ENCODE data around the gene SNX9. TPM values are rescaled to one million over a fixed set of nuclear protein-coding genes. Genes with fewer than 3 reads are reported as not detected.
A peak's percentile ranks its signal among the peaks of the same experiment; 100 is the strongest.

The SNX9 gene
- total and polyA plus RNA-seq, 2 donors (not counting 1 experiment from before 2014, with no cell fraction given), result 10.0 to 50.7 TPM

- no peaks in the 10 kb centered on the region for H3K9me3 ChIP-seq (ENCODE audit: control extremely low read depth in 1 of 3, control insufficient read depth in 2 of 3, insufficient read depth in 1 of 3, low read length in 2 of 3)
- intact Hi-C loops (cut with micrococcal nuclease), result no loop called here
- DNase-seq (peak; percentile 85), ATAC-seq (ENCODE audit: low read depth) (peak; percentile 80)
- H3K4me3 ChIP-seq (ENCODE audit: control extremely low read depth in 1 of 5, extremely low read depth in 1 of 5, insufficient read depth in 1 of 5, low read depth in 2 of 5, low read length in 4 of 5), result peak overlapping the region in 1 of 5 experiments; percentile 23
- Mint-ChIP-seq H3K27ac (peak overlapping the region; percentile 78), H3K4me3 (peak overlapping the region; percentile 51), H3K4me1 (peaks cover 54% of the 10 kb centered on the region), H3K27me3 (no peaks in the 10 kb centered on the region), H3K9me3 (ENCODE audit: insufficient read depth) (no peaks in the 10 kb centered on the region)
- H3K9ac ChIP-seq (ENCODE audit: low read length), result no peak overlapping the region
- H4K20me1 ChIP-seq (ENCODE audit: control insufficient read depth, insufficient read depth, low read length, poor library complexity, severe bottlenecking), result no peaks in the 10 kb centered on the region
- H3K79me2 ChIP-seq (ENCODE audit: control insufficient read depth, insufficient read depth, low read length), result peaks cover 19% of the 10 kb centered on the region
- 100% methylated on average over 1 of the region's 7 CpGs for WGBS (ENCODE audit: insufficient coverage)
- TF ChIP-seq EZH2 (IDR thresholded peaks at IDR 0.05; ENCODE audit: borderline replicate concordance, insufficient read depth, low read depth, low read length, poor library complexity, severe bottlenecking) (no peak), CTCF (IDR thresholded peaks at IDR 0.05) (no peak)
- CTCF ChIA-PET, result interaction anchor here (0.7 to 4.6 kb wide), 5 partner anchors 11 to 571 kb away, joined by 3 to 30 read pairs (median 4); no protein-coding TSS in a partner anchor
- POLR2A ChIA-PET, result no interaction called here
- peak overlapping the region; percentile 32 for H3K4me2 ChIP-seq (replicated peaks; ENCODE audit: low read depth, low read length, poor library complexity, severe bottlenecking)
- H2AFZ ChIP-seq (ENCODE audit: insufficient read depth, low read depth, low read length, poor library complexity, severe bottlenecking), result no peak overlapping the region
- H3K36me3 ChIP-seq (replicated peaks in 1 of 2; ENCODE audit: control extremely low read depth in 1 of 2, control insufficient read depth in 1 of 2, extremely low read depth in 1 of 2, insufficient read depth in 2 of 2, low read length in 1 of 2), result peaks cover 0 to 33% of the 10 kb centered on the region in 2 experiments
- peak overlapping the region; percentile 66 to 71 for H3K27ac ChIP-seq (ENCODE audit: low read length in 2 of 2)
- peaks cover 16 to 19% of the 10 kb centered on the region in 2 donors for H3K4me1 ChIP-seq (ENCODE audit: control insufficient read depth in 2 of 2, insufficient read depth in 2 of 2, low read length in 2 of 2)
- H3K27me3 ChIP-seq (replicated peaks in 1 of 4; ENCODE audit: control extremely low read depth in 1 of 4, control insufficient read depth in 3 of 4, insufficient read depth in 4 of 4, low read length in 3 of 4), result no peaks in the 10 kb centered on the region
Observed at GRCh38 chr6:157885211-157885788, 62.3 kb downstream of the SNX9 start.

DNA sequence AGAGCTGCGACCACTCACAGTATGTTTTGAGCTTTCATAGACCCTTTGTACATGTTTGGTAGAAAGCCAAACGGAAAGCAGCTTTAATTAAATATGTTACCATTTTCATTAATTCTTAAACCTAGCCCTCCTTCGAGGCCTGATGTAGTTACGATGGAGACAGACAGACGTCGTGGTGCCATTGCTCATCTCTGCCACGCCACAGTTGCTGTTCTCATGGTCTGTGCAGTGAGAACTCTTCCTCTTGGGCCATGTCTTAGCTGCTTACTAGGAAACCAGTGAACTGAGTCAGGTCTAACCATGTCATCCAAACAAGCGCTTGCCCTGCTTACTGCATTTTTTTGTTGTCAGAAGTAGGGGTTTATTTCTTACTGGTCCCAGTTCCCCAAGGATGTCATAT is 62.8 kb downstream of the SNX9 start:
- no peaks in the 10 kb centered on the region for H3K27me3 Mint-ChIP-seq
- H3K27ac Mint-ChIP-seq, result peak overlapping the region; percentile 78
- WGBS (ENCODE audit: insufficient coverage), result 74% methylated on average over 6 of the region's 8 CpGs
- Histone ChIP-seq H3K4me2 (replicated peaks; ENCODE audit: low read depth, low read length, poor library complexity, severe bottlenecking) (peak overlapping the region; percentile 32), H3K79me2 (ENCODE audit: control insufficient read depth, insufficient read depth, low read length) (peaks cover 17% of the 10 kb centered on the region), H3K27me3 (replicated peaks in 1 of 4; ENCODE audit: control extremely low read depth in 1 of 4, control insufficient read depth in 3 of 4, insufficient read depth in 4 of 4, low read length in 3 of 4) (no peaks in the 10 kb centered on the region), H3K4me1 (ENCODE audit: control insufficient read depth in 2 of 2, insufficient read depth in 2 of 2, low read length in 2 of 2) (peaks cover 16 to 19% of the 10 kb centered on the region in 2 donors), H4K20me1 (ENCODE audit: control insufficient read depth, insufficient read depth, low read length, poor library complexity, severe bottlenecking) (no peaks in the 10 kb centered on the region), H3K36me3 (replicated peaks in 1 of 2; ENCODE audit: control extremely low read depth in 1 of 2, control insufficient read depth in 1 of 2, extremely low read depth in 1 of 2, insufficient read depth in 2 of 2, low read length in 1 of 2) (peaks cover 0 to 33% of the 10 kb centered on the region in 2 experiments), H2AFZ (ENCODE audit: insufficient read depth, low read depth, low read length, poor library complexity, severe bottlenecking) (no peak overlapping the region), H3K9ac (ENCODE audit: low read length) (no peak overlapping the region), H3K9me3 (ENCODE audit: control extremely low read depth in 1 of 3, control insufficient read depth in 2 of 3, insufficient read depth in 1 of 3, low read length in 2 of 3) (no peaks in the 10 kb centered on the region), H3K27ac (ENCODE audit: low read length in 2 of 2) (peak overlapping the region; percentile 66 to 71), H3K4me3 (ENCODE audit: control extremely low read depth in 1 of 5, extremely low read depth in 1 of 5, insufficient read depth in 1 of 5, low read depth in 2 of 5, low read length in 4 of 5) (no peak overlapping the region)
- peak overlapping the region; percentile 51 for H3K4me3 Mint-ChIP-seq
- POLR2A ChIA-PET, result no interaction called here
- DNase-seq, result no peak
- CTCF ChIA-PET, result interaction anchor here (0.7 to 4.6 kb wide), 5 partner anchors 12 to 571 kb away, joined by 3 to 30 read pairs (median 4); no protein-coding TSS in a partner anchor
- peaks cover 51% of the 10 kb centered on the region for H3K4me1 Mint-ChIP-seq
- no peak for ATAC-seq (ENCODE audit: low read depth)
- H3K9me3 Mint-ChIP-seq (ENCODE audit: insufficient read depth), result no peaks in the 10 kb centered on the region
- no peak for TF ChIP-seq EZH2 (IDR thresholded peaks at IDR 0.05; ENCODE audit: borderline replicate concordance, insufficient read depth, low read depth, low read length, poor library complexity, severe bottlenecking)
- TF ChIP-seq CTCF (IDR thresholded peaks at IDR 0.05), result no peak
- intact Hi-C loops (cut with micrococcal nuclease), result no loop called here

All from B cell (primary cell).